ENCODE results near the gene GLP1R.

- TF ChIP-seq POLR2A (IDR thresholded peaks at IDR 0.05; ENCODE audit: low read depth, low read length) (no peak), CTCF (conservative IDR thresholded peaks at IDR 0.05; ENCODE audit: low read depth, low read length) (no peak), MAZ (IDR thresholded peaks at IDR 0.05; ENCODE audit: borderline replicate concordance, low read depth, low read length) (no peak), SMC3 (IDR thresholded peaks at IDR 0.05; ENCODE audit: low read depth, low read length) (no peak), RAD21 (IDR thresholded peaks at IDR 0.05; ENCODE audit: low read length) (no peak), CEBPB (IDR thresholded peaks at IDR 0.05; ENCODE audit: low read depth, low read length) (no peak), USF2 (IDR thresholded peaks at IDR 0.05; ENCODE audit: low read depth, low read length) (no peak), RFX5 (IDR thresholded peaks at IDR 0.05; ENCODE audit: low read depth, low read length) (no peak), ELK1 (IDR thresholded peaks at IDR 0.05; ENCODE audit: borderline replicate concordance, low read depth, low read length) (no peak), BHLHE40 (IDR thresholded peaks at IDR 0.05; ENCODE audit: low read depth, low read length) (no peak), NFE2L2 (IDR thresholded peaks at IDR 0.05; ENCODE audit: low read depth, low read length) (no peak), RCOR1 (IDR thresholded peaks at IDR 0.05; ENCODE audit: insufficient replicate concordance, low read length) (no peak), MAFK (IDR thresholded peaks at IDR 0.05; ENCODE audit: low read depth, low read length) (no peak), CHD1 (IDR thresholded peaks at IDR 0.05; ENCODE audit: low read depth, low read length) (no peak)
These were observed 28.3 kb downstream of the GLP1R start for GRCh38 chr6:39076623-39077535.
